AG10803 (cell line): ENCODE measurements around the gene KIAA1755.

Experiments
- DNase-seq: peaks from one replicate; pipeline ENCODE4 v3.0.0; 2010; ENCODE audit warnings: low read depth
- H3K4me3 ChIP-seq: 2 replicates; pipeline ENCODE4 v1.5.1; 2011; ENCODE audit warnings: mild to moderate bottlenecking, low read length, control low read depth
- TF ChIP-seq, protein P1 (sequence below): conservative IDR thresholded peaks from 2 replicates; pipeline ENCODE4 v1.5.1; 2011; ENCODE audit warnings: mild to moderate bottlenecking, low read length, control low read depth, inconsistent platforms

KIAA1755 gene

DNA sequence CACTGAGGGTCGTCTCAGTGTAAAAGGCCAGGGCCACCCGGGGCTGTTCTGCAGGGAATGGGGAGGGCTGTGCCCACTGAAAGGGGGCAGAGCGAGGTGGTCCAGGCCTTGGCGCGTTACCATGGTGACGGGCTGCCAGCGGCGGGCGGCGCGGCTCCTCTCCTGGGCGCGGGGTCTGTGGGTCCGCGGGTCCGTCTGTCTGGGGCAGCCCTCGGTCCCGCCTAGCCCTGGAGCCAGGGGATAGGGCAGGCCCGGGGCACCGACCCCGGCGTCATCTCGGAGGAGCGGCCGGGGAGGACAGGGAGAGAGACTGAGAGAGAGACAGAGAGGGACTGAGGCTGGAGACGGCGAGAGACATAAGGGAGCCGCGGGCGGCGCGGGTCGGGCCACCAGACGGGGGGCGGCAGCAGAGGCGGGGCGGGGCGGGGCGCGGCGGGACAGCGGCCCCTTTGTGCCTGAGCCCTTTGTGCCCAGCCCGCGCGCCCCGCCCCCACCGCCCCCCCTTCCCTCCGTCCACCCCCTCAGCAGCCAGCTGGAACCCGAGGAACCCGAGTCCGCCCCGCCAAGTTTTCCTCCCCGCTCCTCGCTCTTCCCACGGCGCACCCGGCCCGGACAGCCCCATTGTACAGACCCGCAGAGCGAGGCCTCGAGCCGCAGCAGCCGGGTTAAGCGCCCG is at the start of gene KIAA1755:
Gene KIAA1755, minus strand, starts transcription at position 358 of the 676 bp plus-strand sequence. Its CDS starts 235 bp downstream, at position 123.
- peak within 1 kb of the TSS; percentile 35 for H3K4me3 ChIP-seq
- TF ChIP-seq, protein P1, sequence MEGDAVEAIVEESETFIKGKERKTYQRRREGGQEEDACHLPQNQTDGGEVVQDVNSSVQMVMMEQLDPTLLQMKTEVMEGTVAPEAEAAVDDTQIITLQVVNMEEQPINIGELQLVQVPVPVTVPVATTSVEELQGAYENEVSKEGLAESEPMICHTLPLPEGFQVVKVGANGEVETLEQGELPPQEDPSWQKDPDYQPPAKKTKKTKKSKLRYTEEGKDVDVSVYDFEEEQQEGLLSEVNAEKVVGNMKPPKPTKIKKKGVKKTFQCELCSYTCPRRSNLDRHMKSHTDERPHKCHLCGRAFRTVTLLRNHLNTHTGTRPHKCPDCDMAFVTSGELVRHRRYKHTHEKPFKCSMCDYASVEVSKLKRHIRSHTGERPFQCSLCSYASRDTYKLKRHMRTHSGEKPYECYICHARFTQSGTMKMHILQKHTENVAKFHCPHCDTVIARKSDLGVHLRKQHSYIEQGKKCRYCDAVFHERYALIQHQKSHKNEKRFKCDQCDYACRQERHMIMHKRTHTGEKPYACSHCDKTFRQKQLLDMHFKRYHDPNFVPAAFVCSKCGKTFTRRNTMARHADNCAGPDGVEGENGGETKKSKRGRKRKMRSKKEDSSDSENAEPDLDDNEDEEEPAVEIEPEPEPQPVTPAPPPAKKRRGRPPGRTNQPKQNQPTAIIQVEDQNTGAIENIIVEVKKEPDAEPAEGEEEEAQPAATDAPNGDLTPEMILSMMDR: no peak
- DNase-seq: no peak

GRCh38 chr20:38308447-38308846 is 47.9 kb upstream of the KIAA1755 start:
- TF ChIP-seq, protein P1: no peak

GRCh38 chr20:38308047-38308438 is 47.5 kb upstream of the KIAA1755 start:
- TF ChIP-seq, protein P1: no peak
- no peak overlapping the region for H3K4me3 ChIP-seq
- no peak for DNase-seq

More at GRCh38 chr20:38308447-38308846, 47.9 kb upstream of the KIAA1755 start:
- no peak overlapping the region for H3K4me3 ChIP-seq
- no peak for DNase-seq

DNA sequence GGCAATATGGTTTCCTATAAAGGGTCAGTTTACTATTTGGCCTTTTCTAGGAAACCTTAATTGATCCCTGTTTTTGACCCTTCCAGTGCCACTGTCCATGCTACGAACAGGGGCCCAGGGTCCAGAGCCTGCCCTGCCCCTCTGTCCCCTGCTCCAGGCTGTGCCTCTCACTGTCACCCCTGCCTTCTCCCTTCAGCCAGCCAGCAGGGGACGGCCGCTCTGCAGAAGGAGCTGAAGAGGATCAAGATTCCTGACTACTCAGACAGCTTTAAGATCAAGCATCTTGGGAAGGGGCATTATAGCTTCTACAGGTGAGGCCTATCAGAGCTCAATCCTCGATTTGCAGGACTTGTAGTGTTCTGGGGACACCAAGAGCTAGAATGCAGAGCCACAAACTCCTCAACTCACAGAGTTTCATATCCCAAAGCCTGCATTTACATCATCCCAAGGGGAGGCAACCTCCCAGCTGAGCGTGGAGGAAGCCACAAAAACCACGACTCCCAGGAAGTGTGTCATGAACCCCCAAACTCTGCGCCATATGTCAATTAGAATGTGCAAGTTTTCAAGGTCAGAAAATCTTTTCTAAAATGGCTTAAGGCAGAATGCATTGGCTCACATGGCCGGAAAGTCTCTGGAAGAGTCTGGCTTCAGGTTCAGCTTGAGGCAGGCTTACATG is 47.0 kb upstream of the KIAA1755 start:
- H3K4me3 ChIP-seq: no peak overlapping the region
- TF ChIP-seq, protein P1: no peak
- DNase-seq: peak; percentile 76

- TF ChIP-seq, protein P1: no peak
- no peak overlapping the region for H3K4me3 ChIP-seq
- no peak for DNase-seq
These were observed 45.8 kb upstream of the KIAA1755 start for GRCh38 chr20:38306379-38306778.

GRCh38 chr20:38305541-38305940 is 45.0 kb upstream of the KIAA1755 start:
- H3K4me3 ChIP-seq: no peak overlapping the region
- no peak for DNase-seq
- TF ChIP-seq, protein P1: no peak
